ENCODE measurements around the gene PSMB3.

The PSMB3 gene

GRCh38 chr17:38752308-38753070 is at the start of gene PSMB3:
PSMB3 (plus strand) TSS chr17:38752741; CDS start chr17:38752827, 86 bp downstream.
- H3K4me3 ChIP-seq (ENCODE audit: low read depth, low read length), result peak within 1 kb of the TSS; percentile 84
- TF ChIP-seq CTCF (IDR thresholded peaks at IDR 0.05; ENCODE audit: insufficient read depth, low read depth, low read length, missing control alignments), result no peak
- DNase-seq (ENCODE audit: low read depth), result peak; percentile 100

GRCh38 chr17:38702916-38703741 is 49.4 kb upstream of the PSMB3 start:
- H3K4me3 ChIP-seq (ENCODE audit: low read depth, low read length), result peak overlapping the region; percentile 83
- TF ChIP-seq CTCF (IDR thresholded peaks at IDR 0.05; ENCODE audit: insufficient read depth, low read depth, low read length, missing control alignments), result no peak
- peak; percentile 70 for DNase-seq (ENCODE audit: low read depth)

DNA sequence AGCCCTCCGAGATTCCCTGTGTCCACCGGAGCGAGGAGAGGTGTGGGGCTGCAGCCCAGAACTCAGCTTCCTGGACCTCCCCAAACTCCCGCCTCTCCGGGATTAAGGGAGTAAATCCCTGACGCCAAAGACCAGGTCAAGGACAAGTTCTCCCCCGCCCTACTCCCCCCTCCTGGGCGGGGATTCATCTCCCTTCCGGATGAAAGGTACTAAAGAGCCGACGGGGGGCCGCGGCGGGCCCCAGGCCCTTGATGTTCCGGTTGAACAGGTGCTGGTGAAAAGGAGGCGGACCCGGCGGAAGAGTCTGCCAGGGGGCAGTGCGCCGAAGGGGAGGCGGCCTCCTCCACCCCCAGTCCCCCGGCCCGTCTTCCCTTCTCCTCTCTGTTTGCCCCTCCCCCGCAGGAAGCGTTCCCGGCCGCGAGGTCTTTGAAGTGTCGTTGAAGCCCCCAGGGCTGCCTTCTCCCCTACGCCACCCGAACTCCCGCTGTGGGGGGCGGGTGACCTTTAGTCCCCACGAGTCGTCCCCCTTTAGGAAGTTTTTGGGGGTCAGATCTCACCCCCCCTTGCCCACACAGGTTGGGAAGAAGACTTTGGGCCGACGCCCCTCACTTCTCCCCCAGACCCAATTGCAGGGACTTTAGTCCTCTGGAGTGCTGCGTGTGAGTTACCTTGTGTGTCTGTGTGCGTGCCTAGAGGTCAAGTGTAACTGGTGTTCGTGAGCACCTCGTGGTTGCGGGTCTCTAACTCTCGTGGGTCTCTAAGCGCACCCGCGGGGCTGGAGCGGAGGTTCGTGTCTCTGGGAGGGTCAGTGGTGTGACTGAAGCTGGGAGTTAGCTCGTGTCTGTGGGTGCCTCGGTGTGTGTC is 48.6 kb upstream of the PSMB3 start:
- peak; percentile 96 for DNase-seq (ENCODE audit: low read depth)
- peak overlapping the region; percentile 83 for H3K4me3 ChIP-seq (ENCODE audit: low read depth, low read length)
- peak; percentile 5 for TF ChIP-seq CTCF (IDR thresholded peaks at IDR 0.05; ENCODE audit: insufficient read depth, low read depth, low read length, missing control alignments)

DNA sequence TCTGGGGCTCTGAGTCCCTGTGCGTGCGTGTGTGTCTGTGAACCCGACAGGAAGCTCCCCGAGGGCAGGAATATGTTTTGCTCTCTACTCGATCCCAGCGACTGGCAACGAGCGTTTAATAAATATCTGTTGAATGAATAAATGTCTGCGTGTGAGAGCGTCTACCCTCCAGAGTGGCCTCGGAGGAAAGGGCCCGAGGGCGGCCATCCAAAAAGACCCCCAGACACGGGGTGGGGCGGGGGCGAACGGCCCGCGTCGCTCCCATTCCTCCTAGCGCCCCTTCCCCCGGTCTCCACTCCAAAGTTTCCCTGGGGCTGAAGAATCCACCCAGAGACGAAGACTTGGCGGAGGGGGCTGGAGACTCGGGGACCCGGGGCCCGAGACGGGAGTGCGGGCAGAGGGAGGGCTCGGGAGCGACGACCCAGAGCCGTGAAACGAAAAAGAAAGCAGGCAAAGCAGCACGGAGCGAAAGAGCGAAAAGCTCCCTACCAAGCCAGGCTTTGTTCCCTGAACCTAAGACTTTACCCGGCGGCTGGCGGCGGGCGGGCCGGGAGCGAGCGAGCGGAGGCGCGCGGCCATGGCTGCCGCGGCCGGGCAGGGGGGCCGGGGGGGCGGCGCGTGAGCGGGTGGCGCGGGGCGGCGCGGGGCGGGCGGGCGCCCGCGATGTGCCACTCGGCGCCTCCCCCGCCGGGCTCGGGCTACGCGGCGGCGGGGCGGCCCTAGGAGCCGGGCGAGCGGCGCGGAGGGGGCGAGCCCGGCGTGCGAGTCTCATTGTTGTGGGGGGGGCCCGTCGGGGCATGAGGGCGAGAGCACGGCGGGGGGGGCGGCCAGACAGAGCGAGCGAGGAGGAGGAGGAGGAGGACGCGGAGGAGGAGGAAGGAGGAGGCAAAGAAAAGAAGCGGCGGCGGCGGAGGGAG is 47.7 kb upstream of the PSMB3 start, which contains the start of gene MLLT6:
MLLT6 (plus strand) TSS at position 668 of the 917 bp plus-strand sequence. CDS start 360 bp downstream, outside the sequence.
- H3K4me3 ChIP-seq (ENCODE audit: low read depth, low read length), result peak within 1 kb of the TSS; percentile 92
- no peak for TF ChIP-seq CTCF (IDR thresholded peaks at IDR 0.05; ENCODE audit: insufficient read depth, low read depth, low read length, missing control alignments)
- DNase-seq (ENCODE audit: low read depth), result peak; percentile 86

DNA sequence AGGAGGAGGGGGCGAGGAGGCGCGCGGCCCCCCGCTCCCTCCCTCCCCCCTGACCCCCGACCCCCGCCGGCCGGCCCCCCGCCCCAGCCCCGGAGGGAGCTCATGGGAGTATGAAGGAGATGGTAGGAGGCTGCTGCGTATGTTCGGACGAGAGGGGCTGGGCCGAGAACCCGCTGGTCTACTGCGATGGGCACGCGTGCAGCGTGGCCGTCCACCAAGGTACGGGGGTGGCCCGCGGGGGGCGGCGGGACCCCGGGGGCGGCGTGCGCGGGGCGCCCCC is 47.1 kb upstream of the PSMB3 start:
- H3K4me3 ChIP-seq (ENCODE audit: low read depth, low read length), result peak overlapping the region; percentile 92
- DNase-seq (ENCODE audit: low read depth), result no peak
- no peak for TF ChIP-seq CTCF (IDR thresholded peaks at IDR 0.05; ENCODE audit: insufficient read depth, low read depth, low read length, missing control alignments)
